GM12801 (cell line): Measurements from ENCODE around the gene B4GALNT3.

ENCODE experiments used
- CTCF ChIP-seq: IDR thresholded peaks from one replicate; pipeline ENCODE4 v1.5.1; 2011; ENCODE audit warnings: control low read depth; ENCODE audit not compliant: insufficient read length; ENCODE audit errors: extremely low read depth

Gene B4GALNT3

GRCh38 chr12:542395-543113, 82.8 kb downstream of the B4GALNT3 start:
- TF ChIP-seq CTCF = no peak

- no peak for TF ChIP-seq CTCF
Measured at GRCh38 chr12:543114-543451, 83.3 kb downstream of the B4GALNT3 start.

GRCh38 chr12:544142-544541, 84.4 kb downstream of the B4GALNT3 start:
- no peak for TF ChIP-seq CTCF

GRCh38 chr12:544941-545635, 85.3 kb downstream of the B4GALNT3 start:
- no peak for TF ChIP-seq CTCF

- no peak for TF ChIP-seq CTCF
Measured at GRCh38 chr12:545835-546234, 86.1 kb downstream of the B4GALNT3 start.

- TF ChIP-seq CTCF = no peak
Measured at GRCh38 chr12:546265-546919, 86.7 kb downstream of the B4GALNT3 start.

GRCh38 chr12:546920-547845, 87.4 kb downstream of the B4GALNT3 start:
- TF ChIP-seq CTCF = no peak
